Measurements from ENCODE around the gene GRM4.
A peak's percentile ranks its signal among the peaks of the same experiment; 100 is the strongest.

Gene GRM4

DNA sequence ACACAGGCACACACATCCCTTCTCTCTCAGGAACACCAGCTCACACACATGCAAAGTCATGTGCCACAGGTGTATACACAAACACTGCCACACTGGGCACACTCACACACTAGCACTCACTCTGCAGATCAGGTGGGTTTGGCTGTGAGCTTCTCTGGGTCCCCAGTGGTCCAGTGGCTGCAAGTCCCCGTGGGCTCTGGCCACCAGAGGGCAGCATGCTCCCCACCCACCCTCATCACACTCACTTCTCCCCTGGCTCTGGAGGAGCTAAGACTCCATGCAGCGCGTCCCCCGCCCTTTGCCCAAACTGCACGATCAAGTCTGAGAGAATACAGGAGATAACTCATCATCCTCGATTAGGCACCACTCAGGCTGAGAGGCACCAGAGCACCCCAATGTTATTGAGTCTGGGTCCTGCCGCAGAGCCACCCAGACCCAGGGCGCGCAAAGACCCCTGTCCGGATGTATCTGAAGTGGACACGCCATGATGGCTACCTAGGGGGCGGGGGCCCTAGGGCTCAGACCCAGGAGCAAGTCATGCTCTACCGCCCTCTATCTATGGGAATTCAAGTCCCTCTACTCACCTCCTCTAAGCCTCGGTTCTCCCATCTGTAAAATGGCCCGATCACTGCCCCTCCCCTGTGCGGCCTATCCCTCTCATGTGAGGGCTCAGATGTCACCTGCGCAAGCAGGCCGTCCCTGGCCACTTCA is 90.5 kb downstream of the GRM4 start:
- TF ChIP-seq ZBTB7A (IDR thresholded peaks at IDR 0.05; ENCODE audit: low read depth) (no peak), RAD21 (IDR thresholded peaks at IDR 0.05; ENCODE audit: low read depth) (peak; percentile 70), CREB1 (IDR thresholded peaks at IDR 0.05; ENCODE audit: low read depth) (no peak), EP300 (IDR thresholded peaks at IDR 0.05; ENCODE audit: borderline replicate concordance) (no peak), YY1 (IDR thresholded peaks at IDR 0.05; ENCODE audit: low read depth) (no peak), NFIC (IDR thresholded peaks at IDR 0.05) (no peak)
- TF ChIP-seq, protein P1, sequence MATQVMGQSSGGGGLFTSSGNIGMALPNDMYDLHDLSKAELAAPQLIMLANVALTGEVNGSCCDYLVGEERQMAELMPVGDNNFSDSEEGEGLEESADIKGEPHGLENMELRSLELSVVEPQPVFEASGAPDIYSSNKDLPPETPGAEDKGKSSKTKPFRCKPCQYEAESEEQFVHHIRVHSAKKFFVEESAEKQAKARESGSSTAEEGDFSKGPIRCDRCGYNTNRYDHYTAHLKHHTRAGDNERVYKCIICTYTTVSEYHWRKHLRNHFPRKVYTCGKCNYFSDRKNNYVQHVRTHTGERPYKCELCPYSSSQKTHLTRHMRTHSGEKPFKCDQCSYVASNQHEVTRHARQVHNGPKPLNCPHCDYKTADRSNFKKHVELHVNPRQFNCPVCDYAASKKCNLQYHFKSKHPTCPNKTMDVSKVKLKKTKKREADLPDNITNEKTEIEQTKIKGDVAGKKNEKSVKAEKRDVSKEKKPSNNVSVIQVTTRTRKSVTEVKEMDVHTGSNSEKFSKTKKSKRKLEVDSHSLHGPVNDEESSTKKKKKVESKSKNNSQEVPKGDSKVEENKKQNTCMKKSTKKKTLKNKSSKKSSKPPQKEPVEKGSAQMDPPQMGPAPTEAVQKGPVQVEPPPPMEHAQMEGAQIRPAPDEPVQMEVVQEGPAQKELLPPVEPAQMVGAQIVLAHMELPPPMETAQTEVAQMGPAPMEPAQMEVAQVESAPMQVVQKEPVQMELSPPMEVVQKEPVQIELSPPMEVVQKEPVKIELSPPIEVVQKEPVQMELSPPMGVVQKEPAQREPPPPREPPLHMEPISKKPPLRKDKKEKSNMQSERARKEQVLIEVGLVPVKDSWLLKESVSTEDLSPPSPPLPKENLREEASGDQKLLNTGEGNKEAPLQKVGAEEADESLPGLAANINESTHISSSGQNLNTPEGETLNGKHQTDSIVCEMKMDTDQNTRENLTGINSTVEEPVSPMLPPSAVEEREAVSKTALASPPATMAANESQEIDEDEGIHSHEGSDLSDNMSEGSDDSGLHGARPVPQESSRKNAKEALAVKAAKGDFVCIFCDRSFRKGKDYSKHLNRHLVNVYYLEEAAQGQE (IDR thresholded peaks at IDR 0.05; ENCODE audit: low read depth), result no peak

DNA sequence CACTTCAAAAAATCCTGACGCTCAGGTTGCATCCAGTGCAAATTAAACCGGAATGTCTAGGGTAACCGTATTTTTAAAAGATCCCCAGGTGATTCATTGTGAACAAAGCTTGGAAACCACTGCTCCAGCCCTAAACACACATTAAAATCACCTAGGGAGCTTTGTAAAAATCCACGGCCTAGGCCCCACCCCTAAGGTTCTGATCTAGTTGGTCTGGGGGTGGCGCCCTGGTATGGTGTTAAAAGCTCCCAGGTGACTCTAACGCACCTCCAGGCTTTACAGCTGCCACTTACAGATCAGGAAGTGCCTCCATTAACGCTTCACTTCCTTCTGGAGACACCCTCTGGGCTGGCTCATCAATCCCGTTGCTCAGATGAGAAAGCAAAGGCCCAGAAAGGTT is 92.2 kb downstream of the GRM4 start:
- 0 out of 2 replicates have a peak, but pooled peaks have one; percentile 5 for TF ChIP-seq RAD21 (IDR thresholded peaks at IDR 0.05; ENCODE audit: low read depth)
- no peak for TF ChIP-seq ZBTB7A (IDR thresholded peaks at IDR 0.05; ENCODE audit: low read depth)

DNA sequence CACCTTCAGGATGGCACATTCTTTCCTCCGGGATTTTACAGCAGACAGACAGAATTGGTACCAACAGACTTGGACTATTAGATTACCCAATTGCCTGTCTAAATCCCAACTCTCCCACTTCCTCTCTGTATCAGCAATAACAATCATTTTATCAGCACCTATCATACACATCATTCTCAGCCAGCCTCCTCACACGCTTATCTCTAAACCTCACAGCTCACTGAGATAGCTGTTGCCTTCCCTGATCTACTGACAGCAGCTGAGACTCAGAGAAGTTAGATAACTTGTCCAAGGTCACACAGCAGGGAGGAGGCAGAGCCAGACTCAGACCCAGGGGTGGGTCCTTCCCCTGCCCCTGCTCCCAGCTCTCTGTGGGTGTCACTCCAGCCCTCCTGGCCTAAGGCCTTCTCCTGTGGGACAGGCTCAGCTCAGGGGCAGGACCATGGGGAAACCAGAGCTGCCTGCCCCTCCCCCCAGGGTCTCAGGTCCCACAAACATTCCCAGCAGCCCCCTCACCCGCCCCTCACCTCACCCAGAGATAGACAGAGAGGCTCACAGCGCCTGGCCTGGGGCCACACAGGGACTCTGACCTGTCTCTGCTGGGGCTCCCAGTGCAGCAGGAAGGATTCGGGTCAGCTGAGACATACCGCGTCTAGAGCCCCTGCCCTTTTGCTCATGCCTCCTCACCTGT is 92.8 kb downstream of the GRM4 start:
- TF ChIP-seq RAD21 (IDR thresholded peaks at IDR 0.05; ENCODE audit: low read depth) (no peak), EP300 (IDR thresholded peaks at IDR 0.05; ENCODE audit: borderline replicate concordance) (no peak), TEAD4 (IDR thresholded peaks at IDR 0.05) (no peak), FOXM1 (IDR thresholded peaks at IDR 0.05; ENCODE audit: borderline replicate concordance, low read depth) (no peak), CEBPB (IDR thresholded peaks at IDR 0.05) (no peak), EGR1 (IDR thresholded peaks at IDR 0.05) (no peak), TCF12 (IDR thresholded peaks at IDR 0.05; ENCODE audit: low read depth) (no peak), CREB1 (IDR thresholded peaks at IDR 0.05; ENCODE audit: low read depth) (no peak), ZBTB7A (IDR thresholded peaks at IDR 0.05; ENCODE audit: low read depth) (no peak), TAF1 (IDR thresholded peaks at IDR 0.05; ENCODE audit: low read depth) (no peak), NFIC (IDR thresholded peaks at IDR 0.05) (no peak), YY1 (IDR thresholded peaks at IDR 0.05; ENCODE audit: low read depth) (no peak)
- TF ChIP-seq, protein P2, sequence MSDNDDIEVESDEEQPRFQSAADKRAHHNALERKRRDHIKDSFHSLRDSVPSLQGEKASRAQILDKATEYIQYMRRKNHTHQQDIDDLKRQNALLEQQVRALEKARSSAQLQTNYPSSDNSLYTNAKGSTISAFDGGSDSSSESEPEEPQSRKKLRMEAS (IDR thresholded peaks at IDR 0.05), result no peak
- TF ChIP-seq, protein P1 (IDR thresholded peaks at IDR 0.05; ENCODE audit: low read depth), result no peak
- TF ChIP-seq, protein P3, sequence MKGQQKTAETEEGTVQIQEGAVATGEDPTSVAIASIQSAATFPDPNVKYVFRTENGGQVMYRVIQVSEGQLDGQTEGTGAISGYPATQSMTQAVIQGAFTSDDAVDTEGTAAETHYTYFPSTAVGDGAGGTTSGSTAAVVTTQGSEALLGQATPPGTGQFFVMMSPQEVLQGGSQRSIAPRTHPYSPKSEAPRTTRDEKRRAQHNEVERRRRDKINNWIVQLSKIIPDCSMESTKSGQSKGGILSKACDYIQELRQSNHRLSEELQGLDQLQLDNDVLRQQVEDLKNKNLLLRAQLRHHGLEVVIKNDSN (IDR thresholded peaks at IDR 0.05), result no peak

DNA sequence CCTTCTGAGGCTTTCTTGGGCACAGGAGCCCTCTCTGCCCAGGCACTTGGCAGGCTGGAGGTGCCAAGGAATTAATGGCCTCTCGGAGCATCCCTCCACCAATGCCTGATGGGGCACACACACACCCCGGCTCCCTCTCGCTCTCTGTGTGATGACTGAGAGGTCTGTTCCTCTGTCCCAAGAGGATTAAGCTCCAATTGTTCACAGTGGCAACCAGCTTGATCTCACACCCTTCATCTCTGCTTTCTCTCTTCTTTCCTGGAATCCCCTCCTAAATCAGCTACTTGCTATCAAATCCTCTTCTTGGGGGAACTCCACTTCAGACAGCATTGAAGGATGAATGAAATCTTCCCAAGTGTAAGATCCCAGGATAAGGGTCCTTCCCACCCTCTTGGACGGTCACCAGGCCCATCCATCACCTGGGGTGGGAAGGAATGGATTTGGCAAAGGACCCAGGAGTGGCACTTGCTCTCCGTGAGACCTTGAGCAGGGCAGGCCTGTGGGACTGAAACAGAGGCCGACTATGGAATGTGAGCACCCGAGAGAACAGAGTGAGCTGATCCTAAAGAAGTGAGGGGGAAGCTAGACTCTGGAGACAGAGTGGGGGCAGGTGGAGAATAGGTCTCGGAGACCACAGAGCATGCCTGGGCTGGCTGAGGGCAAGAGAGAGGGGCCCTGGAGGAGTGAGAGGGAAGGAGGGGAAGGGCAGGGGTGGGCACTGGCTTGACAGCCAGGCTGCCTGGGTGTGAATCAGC is 93.6 kb downstream of the GRM4 start:
- TF ChIP-seq TEAD4 (IDR thresholded peaks at IDR 0.05) (no peak), EGR1 (IDR thresholded peaks at IDR 0.05) (no peak), FOXM1 (IDR thresholded peaks at IDR 0.05; ENCODE audit: borderline replicate concordance, low read depth) (no peak)

DNA sequence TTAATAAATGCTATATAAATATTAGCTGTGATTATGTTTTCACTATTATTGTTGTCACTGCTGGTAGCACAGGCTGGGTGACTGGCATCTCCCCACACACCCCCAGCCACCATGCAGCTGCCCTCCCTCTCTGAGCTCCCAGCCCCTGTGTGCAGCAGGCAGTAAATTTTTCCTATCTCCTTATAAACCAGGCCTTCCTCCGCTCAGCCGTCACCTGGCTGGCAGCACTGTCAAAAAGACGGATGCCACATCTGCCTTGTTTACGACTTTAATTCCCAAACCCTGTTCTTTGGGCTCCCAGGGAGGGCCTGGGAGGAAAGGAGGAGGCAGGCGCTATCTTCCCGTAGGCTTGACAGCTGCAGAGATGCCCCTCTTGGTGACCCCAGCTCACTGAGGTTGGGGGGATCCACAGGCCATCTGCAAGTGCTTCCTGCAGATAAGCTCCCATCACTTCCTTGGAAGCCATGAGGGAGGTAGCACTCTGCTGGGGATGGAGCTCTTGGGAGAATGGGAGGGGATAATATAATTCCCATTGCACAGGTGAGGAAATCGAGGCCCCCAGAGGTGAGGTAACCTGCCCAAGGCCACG is 94.5 kb downstream of the GRM4 start:
- TF ChIP-seq FOXM1 (IDR thresholded peaks at IDR 0.05; ENCODE audit: borderline replicate concordance, low read depth) (no peak), TEAD4 (IDR thresholded peaks at IDR 0.05) (no peak), NFIC (IDR thresholded peaks at IDR 0.05) (no peak), CREB1 (IDR thresholded peaks at IDR 0.05; ENCODE audit: low read depth) (no peak), CEBPB (IDR thresholded peaks at IDR 0.05) (no peak), YY1 (IDR thresholded peaks at IDR 0.05; ENCODE audit: low read depth) (no peak), TAF1 (IDR thresholded peaks at IDR 0.05; ENCODE audit: low read depth) (no peak), RAD21 (IDR thresholded peaks at IDR 0.05; ENCODE audit: low read depth) (no peak), EP300 (IDR thresholded peaks at IDR 0.05; ENCODE audit: borderline replicate concordance) (no peak), TCF12 (IDR thresholded peaks at IDR 0.05; ENCODE audit: low read depth) (no peak), EGR1 (IDR thresholded peaks at IDR 0.05) (no peak), ZBTB7A (IDR thresholded peaks at IDR 0.05; ENCODE audit: low read depth) (no peak)
- TF ChIP-seq, protein P1 (IDR thresholded peaks at IDR 0.05; ENCODE audit: low read depth), result no peak
- TF ChIP-seq, protein P2 (IDR thresholded peaks at IDR 0.05), result no peak
- TF ChIP-seq, protein P3 (IDR thresholded peaks at IDR 0.05), result no peak
